GM12873 (cell line): ENCODE data around the gene PDIA2.

Experiments
- CTCF ChIP-seq: IDR thresholded peaks from 2 replicates; pipeline ENCODE4 v1.5.1; 2012; ENCODE audit warnings: low read depth, mild to moderate bottlenecking, moderate library complexity, low read length, control low read depth; ENCODE audit not compliant: insufficient read depth; ENCODE audit errors: missing control alignments

PDIA2 gene

GRCh38 chr16:285146-286055, 2.4 kb downstream of the PDIA2 start:
- no peak for TF ChIP-seq CTCF

GRCh38 chr16:286491-287297, 3.7 kb downstream of the PDIA2 start:
- no peak for TF ChIP-seq CTCF

GRCh38 chr16:287298-287811, 4.4 kb downstream of the PDIA2 start:
- peak; percentile 15 for TF ChIP-seq CTCF

GRCh38 chr16:287981-288920, 5.3 kb downstream of the PDIA2 start:
- TF ChIP-seq CTCF: no peak

- no peak for TF ChIP-seq CTCF
Measured at GRCh38 chr16:289395-289997, 6.5 kb downstream of the PDIA2 start.

GRCh38 chr16:290015-290680, 7.2 kb downstream of the PDIA2 start:
- TF ChIP-seq CTCF: no peak
